Measurements from ENCODE around the gene TEX50.
"Not testable (repeated sequence)": the region's sequence is repeated elsewhere in the genome, so short reads cannot be mapped to it uniquely, and the experiment has no call there.

Gene TEX50

DNA sequence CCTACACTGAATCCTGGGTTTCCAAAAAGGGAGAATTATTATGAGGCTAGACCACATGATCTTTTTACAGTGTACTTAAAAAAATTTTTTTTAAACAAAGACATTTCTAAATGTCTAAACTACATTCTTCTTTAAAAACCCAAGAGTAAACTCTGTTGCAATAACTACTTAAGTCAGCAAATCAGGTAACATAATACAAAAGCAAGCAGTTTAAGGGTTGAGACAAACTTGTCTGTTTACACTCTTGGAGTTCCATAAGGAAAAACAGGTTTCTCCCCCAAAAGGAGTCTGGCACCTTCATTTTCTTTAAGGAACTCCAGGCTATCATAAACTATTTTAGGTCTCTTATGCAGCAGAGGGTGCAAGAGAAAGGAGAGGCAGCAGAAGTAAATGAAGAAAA lies 47.0 kb downstream of the TEX50 start:
- TF ChIP-seq, protein P1, sequence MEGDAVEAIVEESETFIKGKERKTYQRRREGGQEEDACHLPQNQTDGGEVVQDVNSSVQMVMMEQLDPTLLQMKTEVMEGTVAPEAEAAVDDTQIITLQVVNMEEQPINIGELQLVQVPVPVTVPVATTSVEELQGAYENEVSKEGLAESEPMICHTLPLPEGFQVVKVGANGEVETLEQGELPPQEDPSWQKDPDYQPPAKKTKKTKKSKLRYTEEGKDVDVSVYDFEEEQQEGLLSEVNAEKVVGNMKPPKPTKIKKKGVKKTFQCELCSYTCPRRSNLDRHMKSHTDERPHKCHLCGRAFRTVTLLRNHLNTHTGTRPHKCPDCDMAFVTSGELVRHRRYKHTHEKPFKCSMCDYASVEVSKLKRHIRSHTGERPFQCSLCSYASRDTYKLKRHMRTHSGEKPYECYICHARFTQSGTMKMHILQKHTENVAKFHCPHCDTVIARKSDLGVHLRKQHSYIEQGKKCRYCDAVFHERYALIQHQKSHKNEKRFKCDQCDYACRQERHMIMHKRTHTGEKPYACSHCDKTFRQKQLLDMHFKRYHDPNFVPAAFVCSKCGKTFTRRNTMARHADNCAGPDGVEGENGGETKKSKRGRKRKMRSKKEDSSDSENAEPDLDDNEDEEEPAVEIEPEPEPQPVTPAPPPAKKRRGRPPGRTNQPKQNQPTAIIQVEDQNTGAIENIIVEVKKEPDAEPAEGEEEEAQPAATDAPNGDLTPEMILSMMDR (conservative IDR thresholded peaks at IDR 0.05): no peak
- no peak overlapping the region for H3K27ac ChIP-seq

DNA sequence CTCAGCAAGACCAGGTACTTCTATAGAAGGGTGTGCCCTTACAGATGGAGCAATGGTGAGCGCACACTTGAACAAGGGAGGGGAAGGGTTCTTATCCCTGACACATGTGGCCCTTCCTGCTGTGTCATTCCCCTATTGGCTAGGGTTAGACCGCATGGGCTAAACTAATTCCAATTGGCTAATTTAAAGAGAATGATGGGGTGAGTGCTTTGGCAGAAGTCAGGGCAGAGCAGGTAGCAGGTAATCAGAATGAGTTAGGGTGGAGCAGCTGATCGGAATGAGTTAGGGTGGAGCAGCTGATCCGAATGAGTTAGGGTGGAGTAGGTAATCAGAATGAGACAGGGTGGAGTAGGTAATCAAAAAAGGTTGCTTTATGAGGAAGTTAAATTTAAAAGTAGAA lies 48.7 kb downstream of the TEX50 start:
- H3K27ac ChIP-seq: not testable (repeated sequence)

DNA sequence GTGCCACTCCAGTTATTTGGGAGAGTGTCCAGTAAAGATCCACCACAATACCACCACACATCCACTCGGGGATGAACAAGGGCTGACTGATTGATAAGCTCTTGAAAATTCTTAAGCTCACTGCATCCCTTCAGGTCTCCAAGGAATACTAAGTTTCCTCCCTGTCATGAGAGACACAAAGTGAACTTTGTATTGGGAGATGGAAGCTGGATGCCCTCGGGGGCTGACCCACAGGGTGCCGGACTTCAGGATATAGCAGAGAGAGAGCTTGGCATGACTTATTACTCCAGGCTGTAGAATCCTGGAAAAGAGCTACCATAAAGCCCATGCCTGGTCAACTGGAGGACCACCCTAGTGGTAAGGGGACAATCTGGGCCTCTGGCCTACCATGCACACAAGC lies 50.0 kb downstream of the TEX50 start:
- not testable (repeated sequence) for H3K27ac ChIP-seq
